Loucy (cell line): ENCODE results near the gene PIGM.

Experiments
- EZH2phosphoT487 ChIP-seq: fragments of 200-600 bp; IDR thresholded peaks from 2 replicates; pipeline ENCODE4 v1.6.1; 2018; ENCODE audit warnings: antibody characterized with exemption, mild to moderate bottlenecking, moderate library complexity, borderline replicate concordance
- TF ChIP-seq, protein P1 (sequence below): fragments of 200-600 bp; sonication (generic); conservative IDR thresholded peaks from 2 replicates; pipeline ENCODE4 v1.5.1; 2014; ENCODE audit warnings: mild to moderate bottlenecking, antibody characterized with exemption, low read length

DNA sequence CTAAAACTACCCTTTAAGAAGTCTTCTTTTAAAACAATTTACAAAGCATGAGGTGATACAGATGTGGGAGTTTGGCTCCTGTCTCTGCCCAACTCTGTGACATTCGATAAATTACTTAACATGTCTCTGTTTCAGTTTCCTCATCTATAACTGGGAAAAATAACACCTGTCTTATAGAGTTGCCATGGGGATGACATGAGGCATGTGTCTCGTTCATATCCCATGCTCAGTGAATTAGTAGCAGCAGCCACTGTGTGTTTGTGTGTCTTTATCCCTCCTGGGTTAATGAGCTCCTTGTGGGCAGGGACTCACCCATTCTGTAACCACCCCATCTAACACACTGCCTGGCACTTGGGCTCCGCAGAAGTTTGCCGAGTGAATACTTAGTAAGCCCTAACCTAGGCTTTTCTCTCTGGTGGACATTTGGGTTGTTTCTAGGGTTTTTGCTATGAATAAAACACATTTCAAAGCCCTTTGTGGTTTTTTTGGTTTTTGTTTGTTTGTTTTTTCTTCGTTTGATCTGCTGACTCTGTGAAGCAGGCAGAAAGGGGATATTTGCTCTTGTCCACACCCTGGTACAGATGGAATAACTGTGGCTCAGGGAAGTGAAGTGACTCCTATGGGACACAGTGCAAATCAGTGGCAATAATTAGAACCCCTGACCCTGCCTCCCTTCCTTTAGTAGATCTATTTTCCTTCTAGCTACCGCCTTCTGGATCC lies 48.8 kb upstream of the PIGM start:
- TF ChIP-seq, protein P1, sequence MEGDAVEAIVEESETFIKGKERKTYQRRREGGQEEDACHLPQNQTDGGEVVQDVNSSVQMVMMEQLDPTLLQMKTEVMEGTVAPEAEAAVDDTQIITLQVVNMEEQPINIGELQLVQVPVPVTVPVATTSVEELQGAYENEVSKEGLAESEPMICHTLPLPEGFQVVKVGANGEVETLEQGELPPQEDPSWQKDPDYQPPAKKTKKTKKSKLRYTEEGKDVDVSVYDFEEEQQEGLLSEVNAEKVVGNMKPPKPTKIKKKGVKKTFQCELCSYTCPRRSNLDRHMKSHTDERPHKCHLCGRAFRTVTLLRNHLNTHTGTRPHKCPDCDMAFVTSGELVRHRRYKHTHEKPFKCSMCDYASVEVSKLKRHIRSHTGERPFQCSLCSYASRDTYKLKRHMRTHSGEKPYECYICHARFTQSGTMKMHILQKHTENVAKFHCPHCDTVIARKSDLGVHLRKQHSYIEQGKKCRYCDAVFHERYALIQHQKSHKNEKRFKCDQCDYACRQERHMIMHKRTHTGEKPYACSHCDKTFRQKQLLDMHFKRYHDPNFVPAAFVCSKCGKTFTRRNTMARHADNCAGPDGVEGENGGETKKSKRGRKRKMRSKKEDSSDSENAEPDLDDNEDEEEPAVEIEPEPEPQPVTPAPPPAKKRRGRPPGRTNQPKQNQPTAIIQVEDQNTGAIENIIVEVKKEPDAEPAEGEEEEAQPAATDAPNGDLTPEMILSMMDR: no peak
- no peak for TF ChIP-seq EZH2phosphoT487
